ENCODE results near the gene KRTAP7-1.

The KRTAP7-1 gene, protein sequence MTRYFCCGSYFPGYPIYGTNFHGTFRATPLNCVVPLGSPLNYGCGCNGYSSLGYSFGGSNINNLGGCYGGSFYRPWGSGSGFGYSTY

DNA sequence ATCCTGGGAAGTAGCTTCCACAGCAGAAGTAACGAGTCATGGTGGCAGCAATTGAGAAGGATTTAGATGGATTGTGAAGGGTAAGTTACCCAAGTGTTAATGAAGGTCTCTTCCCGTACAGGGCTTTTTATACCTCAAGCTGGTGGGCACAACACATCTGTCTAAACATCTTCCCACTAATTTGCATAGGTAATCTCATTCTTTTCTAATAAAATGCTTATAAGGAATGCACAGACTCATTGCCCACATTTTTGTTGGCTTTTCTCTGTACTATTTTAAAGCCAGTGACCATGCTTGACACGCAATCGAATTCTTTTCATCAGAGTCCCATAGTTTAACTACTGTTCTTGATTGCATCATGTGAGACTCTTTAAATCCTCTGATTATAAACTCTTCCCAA, at the start of gene KRTAP7-1:
Gene KRTAP7-1, minus strand, starts transcription at position 101 of the 400 bp plus-strand sequence. Its CDS starts 61 bp downstream, at position 40.
- no peaks in the 10 kb centered on the region for H3K4me1 Mint-ChIP-seq
- no peak for ATAC-seq
- H3K4me3 Mint-ChIP-seq: no peak within 1 kb of the TSS
- H3K36me3 Mint-ChIP-seq: no peaks in the 10 kb centered on the region
- peaks cover 4% of the 10 kb centered on the region for H3K9me3 Mint-ChIP-seq
- no peak within 1 kb of the TSS for H3K27ac Mint-ChIP-seq
- no peaks in the 10 kb centered on the region for H3K27me3 Mint-ChIP-seq

DNA sequence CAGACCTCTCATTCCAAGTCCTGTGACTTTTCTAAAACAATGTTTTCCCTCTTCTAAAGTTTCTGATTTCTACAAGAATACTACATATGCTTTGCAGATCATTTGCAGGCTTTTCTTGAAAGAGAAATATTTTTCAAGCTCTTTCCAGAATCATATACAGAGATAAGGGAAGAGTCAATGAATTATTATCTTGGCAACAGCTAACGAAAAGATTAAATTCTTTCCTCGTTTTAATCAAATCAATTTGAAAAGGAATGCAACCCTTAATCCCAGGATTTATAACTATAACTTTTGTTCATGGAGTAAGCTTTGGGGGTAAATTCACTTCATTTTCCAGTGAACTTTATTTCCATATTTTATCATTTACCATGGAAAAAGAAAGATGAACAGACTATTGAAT, 45.0 kb upstream of the KRTAP7-1 start:
- peaks cover 6% of the 10 kb centered on the region for H3K9me3 Mint-ChIP-seq
- ATAC-seq: no peak
- H3K36me3 Mint-ChIP-seq: no peaks in the 10 kb centered on the region
- H3K4me3 Mint-ChIP-seq: no peak overlapping the region
- H3K27me3 Mint-ChIP-seq: no peaks in the 10 kb centered on the region
- no peak overlapping the region for H3K27ac Mint-ChIP-seq
- no peaks in the 10 kb centered on the region for H3K4me1 Mint-ChIP-seq

DNA sequence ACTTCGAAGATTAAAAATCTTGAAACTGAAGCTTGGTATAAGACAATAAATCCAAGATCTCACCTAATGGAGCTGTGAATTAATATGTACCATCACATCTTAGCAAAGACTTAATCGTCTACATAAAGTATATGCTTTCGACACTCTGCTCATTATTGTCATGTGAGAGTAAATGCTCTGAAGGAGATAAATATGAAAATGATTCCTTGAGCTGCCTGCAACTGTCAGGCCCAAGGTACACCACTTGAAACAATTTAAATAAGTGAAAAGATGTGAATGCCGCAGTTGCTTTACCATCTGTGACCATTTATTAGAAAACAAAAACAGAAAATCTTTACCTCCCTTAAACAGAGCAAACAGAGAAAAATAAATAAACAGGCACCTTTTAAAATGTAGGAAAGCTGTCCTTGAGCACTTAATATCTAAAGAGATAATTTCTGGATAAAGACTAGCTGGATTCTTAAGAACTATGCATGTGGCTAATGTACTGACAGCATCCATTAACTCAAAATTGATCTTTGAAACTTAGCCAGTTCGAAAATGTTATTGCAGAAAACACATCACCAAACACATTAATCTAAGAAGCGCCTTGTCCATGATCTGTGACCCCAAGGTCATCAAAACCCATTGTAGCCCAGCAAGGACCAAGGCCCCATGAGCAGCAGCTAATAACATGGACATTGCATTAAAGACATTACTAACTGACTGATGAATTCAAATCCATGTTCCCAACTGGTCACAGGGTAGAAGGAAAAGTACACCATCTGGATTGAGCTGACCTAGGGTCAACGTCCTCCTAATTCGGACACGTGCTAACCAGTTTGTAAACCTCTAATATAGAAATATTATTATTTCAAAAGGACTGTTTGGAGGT, 18.3 kb upstream of the KRTAP7-1 start:
- Mint-ChIP-seq H3K27ac (no peak overlapping the region), H3K4me1 (no peaks in the 10 kb centered on the region), H3K4me3 (no peak overlapping the region), H3K36me3 (no peaks in the 10 kb centered on the region), H3K9me3 (no peaks in the 10 kb centered on the region), H3K27me3 (no peaks in the 10 kb centered on the region)
- ATAC-seq: no peak

DNA sequence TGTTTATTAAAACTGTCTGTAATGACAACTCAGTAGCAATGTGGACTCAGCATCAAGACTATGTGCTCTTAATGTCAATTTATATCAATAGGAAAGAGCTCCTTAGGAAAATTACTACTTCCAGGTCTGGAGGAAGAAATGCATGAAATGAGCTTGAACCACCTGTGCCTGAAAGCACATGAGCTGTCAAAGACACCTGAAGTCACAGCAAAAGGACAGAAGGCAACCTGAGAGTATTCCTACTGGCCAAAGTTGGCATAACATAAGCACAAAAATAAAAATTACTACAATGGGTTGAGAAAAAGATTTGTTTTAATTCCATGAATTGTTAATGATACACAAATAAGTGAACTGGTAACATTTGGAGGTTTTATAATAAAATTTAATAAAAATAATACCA, 13.4 kb upstream of the KRTAP7-1 start:
- no peak for ATAC-seq
- Mint-ChIP-seq H3K4me1 (no peaks in the 10 kb centered on the region), H3K27me3 (no peaks in the 10 kb centered on the region), H3K4me3 (no peak overlapping the region), H3K36me3 (no peaks in the 10 kb centered on the region), H3K27ac (no peak overlapping the region), H3K9me3 (peaks cover 3% of the 10 kb centered on the region)

DNA sequence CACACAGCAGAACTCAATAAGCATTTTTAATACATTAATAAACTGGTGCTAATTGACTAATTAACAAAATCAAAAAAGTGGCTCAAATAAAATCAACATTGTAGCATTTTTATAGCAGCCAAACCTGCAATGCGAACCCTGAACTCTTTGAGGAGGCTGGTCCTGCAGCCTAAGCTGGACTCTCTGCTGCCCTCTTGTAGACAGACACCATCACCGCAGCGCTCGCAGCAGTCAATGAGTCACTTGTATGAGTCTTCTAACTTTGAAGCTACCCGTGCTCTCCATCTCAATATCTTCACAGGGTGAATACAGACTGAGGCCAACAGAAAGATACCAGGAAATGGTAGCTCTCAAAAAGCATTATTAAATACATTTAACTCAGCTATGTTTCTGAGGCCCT, 9.7 kb upstream of the KRTAP7-1 start:
- no peak for ATAC-seq
- Mint-ChIP-seq H3K9me3 (peaks cover 3% of the 10 kb centered on the region), H3K27ac (no peak overlapping the region), H3K4me3 (no peak overlapping the region), H3K4me1 (no peaks in the 10 kb centered on the region), H3K36me3 (no peaks in the 10 kb centered on the region), H3K27me3 (no peaks in the 10 kb centered on the region)

DNA sequence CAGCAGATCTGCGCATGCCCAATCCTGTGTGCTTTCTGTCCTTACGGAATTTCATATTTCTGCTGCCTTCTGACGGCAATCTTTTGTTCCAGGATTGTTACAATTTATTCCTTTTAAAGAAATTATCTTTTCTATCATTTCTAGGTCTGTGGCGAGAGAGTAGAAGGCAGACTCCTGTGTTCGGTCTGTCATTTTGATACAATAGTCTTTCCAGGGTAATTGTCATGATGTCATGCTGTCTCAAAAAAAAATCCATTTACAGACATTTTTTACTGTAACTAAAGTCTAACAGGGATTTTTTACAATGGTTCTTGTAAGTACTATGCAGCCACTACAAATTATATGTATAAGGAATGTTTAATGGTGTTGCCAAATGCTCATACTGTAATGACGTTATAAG, 9.0 kb upstream of the KRTAP7-1 start:
- no peaks in the 10 kb centered on the region for H3K36me3 Mint-ChIP-seq
- H3K27ac Mint-ChIP-seq: no peak overlapping the region
- no peak for ATAC-seq
- H3K4me1 Mint-ChIP-seq: no peaks in the 10 kb centered on the region
- no peak overlapping the region for H3K4me3 Mint-ChIP-seq
- peaks cover 3% of the 10 kb centered on the region for H3K9me3 Mint-ChIP-seq
- H3K27me3 Mint-ChIP-seq: no peaks in the 10 kb centered on the region

DNA sequence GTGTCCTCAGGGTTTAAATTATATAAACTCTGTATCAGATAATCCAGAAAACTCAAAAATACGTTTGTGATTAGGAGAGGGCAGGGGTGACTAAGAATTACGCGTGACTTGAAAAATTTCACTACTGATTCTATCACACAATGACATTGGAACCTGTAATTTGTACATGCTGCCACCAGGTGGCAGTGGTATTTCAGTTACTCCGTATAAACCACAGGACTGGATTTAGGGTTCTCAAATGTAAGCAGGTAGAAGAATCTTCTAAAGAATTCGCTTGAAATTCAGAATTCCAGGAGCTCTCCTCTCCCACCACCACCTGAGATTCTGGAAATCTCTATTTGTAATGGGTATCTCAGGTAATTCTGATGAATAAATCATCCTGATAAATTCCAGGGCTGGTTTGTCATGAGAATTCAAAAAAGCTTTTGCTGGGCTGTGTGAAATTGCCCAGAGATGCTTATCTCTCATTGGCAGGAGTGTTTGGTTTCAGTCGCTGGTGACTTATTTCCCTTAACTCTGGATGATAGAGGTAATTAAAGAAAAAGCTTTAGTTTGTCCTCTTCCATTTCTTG, 1.7 kb upstream of the KRTAP7-1 start:
- ATAC-seq: no peak
- H3K27ac Mint-ChIP-seq: no peak overlapping the region
- H3K36me3 Mint-ChIP-seq: no peaks in the 10 kb centered on the region
- peaks cover 4% of the 10 kb centered on the region for H3K9me3 Mint-ChIP-seq
- H3K27me3 Mint-ChIP-seq: no peaks in the 10 kb centered on the region
- H3K4me1 Mint-ChIP-seq: no peaks in the 10 kb centered on the region
- no peak overlapping the region for H3K4me3 Mint-ChIP-seq

DNA sequence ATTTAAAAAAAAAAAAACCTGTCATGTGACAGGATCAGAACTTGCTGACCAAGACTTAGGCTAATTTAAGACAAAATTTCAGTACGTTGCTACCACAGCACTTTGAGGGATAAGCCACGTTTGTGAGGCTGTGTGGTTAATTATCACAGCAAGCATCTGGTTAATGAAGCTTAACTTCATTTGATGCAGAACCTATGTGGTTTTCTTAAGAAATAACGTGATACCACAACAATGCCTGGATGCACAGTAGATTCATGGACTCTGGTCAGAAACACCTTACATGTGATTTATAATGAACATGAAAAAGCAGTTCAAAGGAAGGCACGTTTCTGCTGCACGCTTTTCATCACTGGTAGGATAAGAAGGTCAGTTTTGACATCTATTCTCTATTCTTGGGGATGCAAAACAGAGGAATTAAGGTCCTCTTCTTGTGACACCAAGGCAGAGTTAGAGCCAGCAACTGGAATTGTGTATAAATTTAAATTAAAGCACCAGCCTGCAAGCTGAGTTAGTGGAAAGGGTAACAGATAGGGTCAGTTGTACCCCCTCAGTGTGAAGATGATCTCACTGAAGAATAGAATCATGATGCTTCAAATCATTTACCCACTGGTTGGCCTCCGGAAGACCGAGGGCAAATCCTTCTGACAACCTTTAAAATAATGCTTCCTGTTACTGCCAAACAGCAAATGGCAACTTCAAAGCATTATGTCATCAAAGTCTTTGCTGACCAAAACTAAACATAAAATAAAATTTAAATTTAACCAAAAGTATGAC, 10.5 kb downstream of the KRTAP7-1 start:
- Mint-ChIP-seq H3K9me3 (peaks cover 3% of the 10 kb centered on the region), H3K27ac (no peak overlapping the region), H3K4me1 (no peaks in the 10 kb centered on the region), H3K4me3 (no peak overlapping the region), H3K27me3 (no peaks in the 10 kb centered on the region), H3K36me3 (no peaks in the 10 kb centered on the region)
- no peak for ATAC-seq

DNA sequence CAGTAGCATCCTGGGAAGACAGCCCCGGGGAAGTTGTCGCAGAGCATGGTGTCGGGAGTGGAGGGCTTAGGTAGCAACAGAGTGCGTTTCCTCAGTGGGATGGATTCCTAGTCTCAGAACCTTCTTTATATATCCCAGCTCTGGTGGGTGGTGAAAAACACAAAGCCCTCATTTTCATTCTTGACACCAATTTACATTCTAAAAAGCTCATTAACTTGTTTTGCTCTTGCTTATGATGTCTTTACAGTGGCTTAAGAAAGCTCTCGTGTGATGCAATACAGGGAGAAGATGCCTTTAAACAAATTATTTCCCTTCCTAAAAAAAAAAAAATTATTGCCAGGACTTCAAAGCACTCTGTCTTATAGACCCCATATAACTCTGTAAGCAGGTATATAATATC, 16.4 kb downstream of the KRTAP7-1 start, which contains the start of gene KRTAP8-1:
Gene KRTAP8-1, minus strand, starts transcription at position 101 of the 400 bp plus-strand sequence. Its CDS starts 54 bp downstream, at position 47.
- Mint-ChIP-seq H3K27me3 (no peaks in the 10 kb centered on the region), H3K4me1 (no peaks in the 10 kb centered on the region), H3K27ac (no peak within 1 kb of the TSS), H3K9me3 (peaks cover 3% of the 10 kb centered on the region), H3K36me3 (no peaks in the 10 kb centered on the region), H3K4me3 (no peak within 1 kb of the TSS)
- ATAC-seq: no peak

DNA sequence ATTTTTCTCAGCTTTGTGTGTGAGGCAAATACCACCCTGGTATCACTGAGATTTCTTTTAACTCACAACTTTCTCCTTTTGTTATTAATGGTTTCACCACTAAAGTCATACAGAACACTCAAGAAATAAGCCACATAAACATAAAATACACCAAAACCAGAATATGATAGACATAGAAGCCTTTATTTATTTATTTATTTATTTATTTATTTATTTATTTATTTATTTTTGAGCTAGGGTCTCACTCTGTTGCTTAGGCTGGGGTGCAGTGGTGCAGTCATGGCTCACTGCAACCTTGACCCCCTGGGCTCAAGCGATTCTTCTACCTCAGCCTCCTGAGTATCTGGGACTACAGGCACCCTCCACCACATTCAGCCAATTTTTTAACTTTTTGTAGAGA, 29.0 kb downstream of the KRTAP7-1 start:
- Mint-ChIP-seq H3K4me1 (no peaks in the 10 kb centered on the region), H3K9me3 (no peaks in the 10 kb centered on the region), H3K4me3 (no peak overlapping the region), H3K27me3 (no peaks in the 10 kb centered on the region), H3K36me3 (no peaks in the 10 kb centered on the region), H3K27ac (no peak overlapping the region)
- ATAC-seq: no peak

DNA sequence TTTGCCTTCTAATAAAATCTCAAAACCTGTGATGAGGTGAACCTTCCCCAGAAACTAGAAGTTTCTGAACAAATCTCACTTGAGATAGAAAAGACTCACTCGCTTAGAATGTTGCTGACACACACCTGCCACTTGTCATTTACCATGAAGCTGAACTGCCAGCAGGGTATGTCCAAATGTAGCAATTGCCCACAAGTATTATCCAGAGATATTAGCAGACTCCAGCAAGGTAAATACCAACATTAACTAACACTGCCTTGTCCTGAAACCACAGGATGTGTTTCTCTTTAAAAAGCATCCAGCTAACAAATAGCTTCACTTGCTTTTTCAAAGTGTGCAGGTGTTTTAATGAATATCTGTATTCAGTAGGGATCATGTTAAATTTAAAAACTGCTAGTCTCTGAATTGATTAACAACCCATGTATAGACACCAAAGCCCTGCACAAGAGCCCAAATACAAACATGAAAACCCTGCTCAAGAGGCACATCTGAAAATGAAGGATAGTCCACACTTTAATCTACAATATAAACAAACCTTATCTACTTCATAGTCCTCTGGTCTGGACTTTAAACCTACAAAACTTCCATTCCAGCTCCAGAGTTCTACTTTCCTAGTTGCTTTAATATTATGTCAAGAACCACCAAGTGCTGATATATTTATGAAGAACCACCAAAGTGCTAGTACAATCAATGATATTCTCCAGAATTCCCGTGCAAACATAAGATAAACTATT, 35.8 kb downstream of the KRTAP7-1 start:
- H3K27ac Mint-ChIP-seq: no peak overlapping the region
- no peak overlapping the region for H3K4me3 Mint-ChIP-seq
- H3K27me3 Mint-ChIP-seq: no peaks in the 10 kb centered on the region
- ATAC-seq: no peak
- no peaks in the 10 kb centered on the region for H3K36me3 Mint-ChIP-seq
- H3K4me1 Mint-ChIP-seq: no peaks in the 10 kb centered on the region
- no peaks in the 10 kb centered on the region for H3K9me3 Mint-ChIP-seq

DNA sequence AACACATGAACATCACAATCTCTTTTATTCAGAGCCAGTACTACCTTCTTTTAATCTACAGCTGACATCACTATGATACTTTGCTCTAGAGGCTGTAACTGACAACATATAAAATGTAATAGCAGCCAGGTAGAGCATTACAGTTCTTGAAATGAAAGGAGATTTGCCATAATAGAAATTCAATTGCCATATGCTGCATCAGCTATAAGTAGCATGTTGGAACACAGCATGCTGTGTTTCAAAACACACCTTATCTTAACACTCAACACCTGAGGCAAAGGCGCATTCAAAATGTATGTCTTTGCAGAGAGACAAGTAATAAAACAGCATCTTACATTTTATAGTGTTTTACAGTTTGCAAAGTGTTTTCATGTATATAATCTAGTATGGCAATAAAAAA, 50.3 kb downstream of the KRTAP7-1 start:
- H3K36me3 Mint-ChIP-seq: no peaks in the 10 kb centered on the region
- H3K4me3 Mint-ChIP-seq: no peak overlapping the region
- peaks cover 2% of the 10 kb centered on the region for H3K9me3 Mint-ChIP-seq
- no peaks in the 10 kb centered on the region for H3K4me1 Mint-ChIP-seq
- no peaks in the 10 kb centered on the region for H3K27me3 Mint-ChIP-seq
- H3K27ac Mint-ChIP-seq: no peak overlapping the region
- no peak for ATAC-seq

Measured in stimulated activated memory B cell treated with anti-CD40 and anti-IgM and Interleukin-4, amounts not matched to agents 10 μg/mL and 1 μg/mL and 100 μg/mL, for 72 hours (primary cell).